OCI-LY7 (cell line): Measurements from ENCODE around the gene FAM185A.
"Not testable (repeated sequence)": the region's sequence is repeated elsewhere in the genome, so short reads cannot be mapped to it uniquely, and the experiment has no call there.

ENCODE experiments used
- EZH2phosphoT487 ChIP-seq: fragments of 200-600 bp; sonication (generic); IDR thresholded peaks from 2 replicates; pipeline ENCODE4 v1.6.1; 2018; ENCODE audit warnings: low read depth, borderline replicate concordance, mild to moderate bottlenecking, mixed run types, antibody characterized with exemption, low read length, moderate library complexity, mixed read lengths
- TF ChIP-seq, protein P1 (sequence below): fragments of 200-600 bp; sonication (generic); conservative IDR thresholded peaks from 2 replicates; pipeline ENCODE4 v1.5.1; 2014; ENCODE audit warnings: mild to moderate bottlenecking, antibody characterized with exemption, low read length, moderate library complexity, mixed read lengths

DNA sequence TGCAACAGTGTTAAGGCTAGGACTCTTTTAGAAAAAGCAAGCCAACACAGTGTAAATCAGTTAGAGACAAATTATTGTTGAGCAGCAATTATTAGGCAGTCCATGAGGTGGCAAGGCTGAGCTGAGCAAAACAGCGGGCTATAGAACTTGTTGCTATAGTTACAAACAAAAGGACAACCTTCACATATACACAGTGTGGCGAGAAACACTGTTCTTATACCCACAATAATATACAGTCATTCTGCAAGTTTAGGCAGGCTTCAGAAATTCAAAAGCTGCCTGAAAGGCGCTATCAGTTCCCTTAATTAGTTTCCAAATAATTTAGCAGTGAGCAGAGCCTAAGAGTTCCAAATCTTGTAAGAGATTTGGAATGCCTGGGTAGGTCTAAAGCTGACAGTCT lies 33.1 kb upstream of the FAM185A start:
- TF ChIP-seq, protein P1, sequence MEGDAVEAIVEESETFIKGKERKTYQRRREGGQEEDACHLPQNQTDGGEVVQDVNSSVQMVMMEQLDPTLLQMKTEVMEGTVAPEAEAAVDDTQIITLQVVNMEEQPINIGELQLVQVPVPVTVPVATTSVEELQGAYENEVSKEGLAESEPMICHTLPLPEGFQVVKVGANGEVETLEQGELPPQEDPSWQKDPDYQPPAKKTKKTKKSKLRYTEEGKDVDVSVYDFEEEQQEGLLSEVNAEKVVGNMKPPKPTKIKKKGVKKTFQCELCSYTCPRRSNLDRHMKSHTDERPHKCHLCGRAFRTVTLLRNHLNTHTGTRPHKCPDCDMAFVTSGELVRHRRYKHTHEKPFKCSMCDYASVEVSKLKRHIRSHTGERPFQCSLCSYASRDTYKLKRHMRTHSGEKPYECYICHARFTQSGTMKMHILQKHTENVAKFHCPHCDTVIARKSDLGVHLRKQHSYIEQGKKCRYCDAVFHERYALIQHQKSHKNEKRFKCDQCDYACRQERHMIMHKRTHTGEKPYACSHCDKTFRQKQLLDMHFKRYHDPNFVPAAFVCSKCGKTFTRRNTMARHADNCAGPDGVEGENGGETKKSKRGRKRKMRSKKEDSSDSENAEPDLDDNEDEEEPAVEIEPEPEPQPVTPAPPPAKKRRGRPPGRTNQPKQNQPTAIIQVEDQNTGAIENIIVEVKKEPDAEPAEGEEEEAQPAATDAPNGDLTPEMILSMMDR, result not testable (repeated sequence)
- not testable (repeated sequence) for TF ChIP-seq EZH2phosphoT487
